ENCODE data around the gene CDC73.

The CDC73 gene

GRCh38 chr1:193121616-193122593 lies at the start of gene CDC73:
Gene CDC73, plus strand, starts transcription at chr1:193122031. Its CDS starts 170 bp downstream, at chr1:193122201.
- DNase-seq = peak; percentile 98

- DNase-seq = no peak
Observed at GRCh38 chr1:193077991-193078390, 43.8 kb upstream of the CDC73 start.

- no peak for DNase-seq
Observed at GRCh38 chr1:193079187-193079586, 42.6 kb upstream of the CDC73 start.

- DNase-seq = no peak
Observed at GRCh38 chr1:193083365-193084088, 38.3 kb upstream of the CDC73 start.

- no peak for DNase-seq
Observed at GRCh38 chr1:193085263-193085662, 36.6 kb upstream of the CDC73 start.

- no peak for DNase-seq
Observed at GRCh38 chr1:193086342-193086741, 35.5 kb upstream of the CDC73 start.

GRCh38 chr1:193087893-193088292 lies 33.9 kb upstream of the CDC73 start:
- no peak for DNase-seq

- no peak for DNase-seq
Observed at GRCh38 chr1:193090865-193091264, 31.0 kb upstream of the CDC73 start.

GRCh38 chr1:193094112-193094511 lies 27.7 kb upstream of the CDC73 start:
- no peak for DNase-seq

- DNase-seq = no peak
Observed at GRCh38 chr1:193102662-193103061, 19.2 kb upstream of the CDC73 start.

GRCh38 chr1:193103759-193104501 lies 17.9 kb upstream of the CDC73 start:
- DNase-seq = no peak

GRCh38 chr1:193104502-193104906 lies 17.3 kb upstream of the CDC73 start:
- DNase-seq = peak; percentile 53

GRCh38 chr1:193104907-193105820 lies 16.7 kb upstream of the CDC73 start, which contains the start of gene GLRX2:
Gene GLRX2, minus strand, starts transcription at chr1:193105414. Its CDS starts 32 bp downstream, at chr1:193105382.
- peak; percentile 93 for DNase-seq

- DNase-seq = no peak
Observed at GRCh38 chr1:193105821-193106177, 16.0 kb upstream of the CDC73 start.

GRCh38 chr1:193108471-193108870 lies 13.4 kb upstream of the CDC73 start:
- DNase-seq = no peak

- no peak for DNase-seq
Observed at GRCh38 chr1:193109619-193110018, 12.2 kb upstream of the CDC73 start.

- no peak for DNase-seq
Observed at GRCh38 chr1:193110246-193110645, 11.6 kb upstream of the CDC73 start.

- DNase-seq = no peak
Observed at GRCh38 chr1:193110864-193111263, 11.0 kb upstream of the CDC73 start.

GRCh38 chr1:193111641-193112090 lies 10.2 kb upstream of the CDC73 start:
- DNase-seq = no peak

GRCh38 chr1:193113258-193113991 lies 8.4 kb upstream of the CDC73 start:
- no peak for DNase-seq

GRCh38 chr1:193113992-193114332 lies 7.9 kb upstream of the CDC73 start:
- no peak for DNase-seq

Data from left hindlimb (tissue), 1 donor.